DMS79 (cell line): ENCODE measurements around the gene ORM1.

ENCODE experiments used
- DNase-seq: peaks from one replicate; lab custom pipeline; 2025; lab: John Stamatoyannopoulos, UW

Gene ORM1

GRCh38 chr9:114344188-114344566 lies 21.3 kb downstream of the ORM1 start:
- no peak for DNase-seq

- DNase-seq: no peak
Measured at GRCh38 chr9:114344692-114345091, 21.8 kb downstream of the ORM1 start.

GRCh38 chr9:114345493-114346065 lies 22.7 kb downstream of the ORM1 start:
- DNase-seq: no peak

- DNase-seq: no peak
Measured at GRCh38 chr9:114346146-114346545, 23.2 kb downstream of the ORM1 start.

- DNase-seq: no peak
Measured at GRCh38 chr9:114347675-114348074, 24.8 kb downstream of the ORM1 start.

- DNase-seq: no peak
Measured at GRCh38 chr9:114348261-114348905, 25.5 kb downstream of the ORM1 start.

- peak; percentile 37 for DNase-seq
Measured at GRCh38 chr9:114348906-114349482, 26.1 kb downstream of the ORM1 start.

- no peak for DNase-seq
Measured at GRCh38 chr9:114349713-114350480, 27.0 kb downstream of the ORM1 start.

GRCh38 chr9:114350636-114351401 lies 27.9 kb downstream of the ORM1 start:
- no peak for DNase-seq

- DNase-seq: no peak
Measured at GRCh38 chr9:114351932-114352331, 29.0 kb downstream of the ORM1 start.

- no peak for DNase-seq
Measured at GRCh38 chr9:114355821-114356220, 32.9 kb downstream of the ORM1 start.

- DNase-seq: no peak
Measured at GRCh38 chr9:114356792-114357191, 33.9 kb downstream of the ORM1 start.

GRCh38 chr9:114357360-114357759 lies 34.5 kb downstream of the ORM1 start:
- no peak for DNase-seq

GRCh38 chr9:114357911-114358328 lies 35.0 kb downstream of the ORM1 start:
- DNase-seq: no peak

GRCh38 chr9:114359801-114360200 lies 36.9 kb downstream of the ORM1 start:
- DNase-seq: no peak

- DNase-seq: no peak
Measured at GRCh38 chr9:114361542-114361941, 38.6 kb downstream of the ORM1 start.

- no peak for DNase-seq
Measured at GRCh38 chr9:114362394-114362793, 39.5 kb downstream of the ORM1 start.

- no peak for DNase-seq
Measured at GRCh38 chr9:114363424-114363823, 40.5 kb downstream of the ORM1 start.

GRCh38 chr9:114364134-114365041 lies 41.5 kb downstream of the ORM1 start:
- no peak for DNase-seq

- DNase-seq: no peak
Measured at GRCh38 chr9:114365194-114365593, 42.3 kb downstream of the ORM1 start.
